H1 (cell line): Measurements from ENCODE around the gene PFKM. TPM values are rescaled to one million over a fixed set of nuclear protein-coding genes. Genes with fewer than 3 reads are reported as not detected.

Experiments used
- ATF3 ChIP-seq: IDR thresholded peaks from 2 replicates; pipeline ENCODE4 v1.6.1; 2011; ENCODE audit warnings: low read depth, mild to moderate bottlenecking, low read length; ENCODE audit not compliant: insufficient read depth
- BRCA1 ChIP-seq: IDR thresholded peaks from 2 replicates; pipeline ENCODE4 v1.6.1; 2012; ENCODE audit warnings: low read depth, low read length, improper control_type of control experiment
- CEBPB ChIP-seq: IDR thresholded peaks from 2 replicates; pipeline ENCODE4 v1.6.1; 2012; ENCODE audit warnings: low read depth, low read length
- E2F6 ChIP-seq: IDR thresholded peaks from 2 replicates; pipeline ENCODE4 v1.6.1; 2012; ENCODE audit warnings: inconsistent platforms
- EZH2 ChIP-seq: fragments of 200-600 bp; sonication (generic); IDR thresholded peaks from 2 replicates; pipeline ENCODE4 v1.7.1; 2012; ENCODE audit warnings: low read depth, mild to moderate bottlenecking, moderate library complexity, low read length, inconsistent platforms; ENCODE audit not compliant: severe bottlenecking
- JUN ChIP-seq: IDR thresholded peaks from 2 replicates; pipeline ENCODE4 v1.6.1; 2011; ENCODE audit warnings: low read depth, mild to moderate bottlenecking, improper control_type of control experiment, low read length
- KDM4A ChIP-seq: IDR thresholded peaks from one replicate; pipeline ENCODE4 v1.7.1; 2012; ENCODE audit warnings: low read depth, mild to moderate bottlenecking, moderate library complexity, low read length, inconsistent platforms; ENCODE audit not compliant: severe bottlenecking
- KDM5A ChIP-seq: fragments of 200-600 bp; IDR thresholded peaks from 2 replicates; pipeline ENCODE4 v1.7.1; 2012; ENCODE audit warnings: mild to moderate bottlenecking, low read length, inconsistent platforms, mixed read lengths
- MAFK ChIP-seq: IDR thresholded peaks from 2 replicates; pipeline ENCODE4 v1.6.1; 2012; ENCODE audit warnings: low read depth, mild to moderate bottlenecking, improper control_type of control experiment, low read length
- NRF1 ChIP-seq: IDR thresholded peaks from 2 replicates; pipeline ENCODE4 v1.6.1; 2011; ENCODE audit warnings: mild to moderate bottlenecking, low read depth, low read length, improper control_type of control experiment
- PHF8 ChIP-seq: fragments of 200-600 bp; sonication (generic); conservative IDR thresholded peaks from 2 replicates; pipeline ENCODE4 v1.7.1; 2012; ENCODE audit warnings: low read depth, mild to moderate bottlenecking, inconsistent platforms, low read length, moderate library complexity
- RNF2 ChIP-seq: fragments of 200-900, 300-1000 bp; sonication (generic); IDR thresholded peaks from 2 replicates; pipeline ENCODE4 v1.7.1; 2016; ENCODE audit warnings: borderline replicate concordance, low read depth, mild to moderate bottlenecking, antibody characterized with exemption, low read length; ENCODE audit not compliant: poor library complexity, severe bottlenecking; ENCODE audit errors: missing control alignments
- SIRT6 ChIP-seq: IDR thresholded peaks from one replicate; pipeline ENCODE4 v1.7.1; 2012; ENCODE audit warnings: low read length, inconsistent platforms
- SIX5 ChIP-seq: IDR thresholded peaks from 2 replicates; pipeline ENCODE4 v1.6.1; 2011; ENCODE audit warnings: mild to moderate bottlenecking, low read depth, low read length
- SP4 ChIP-seq: IDR thresholded peaks from 2 replicates; pipeline ENCODE4 v1.6.1; 2012; ENCODE audit warnings: low read length, inconsistent platforms
- TAF7 ChIP-seq: optimal IDR thresholded peaks from 2 replicates; pipeline ENCODE3; 2011; ENCODE audit warnings: low read depth, mild to moderate bottlenecking, inconsistent platforms, low read length, moderate library complexity, borderline replicate concordance
- TCF12 ChIP-seq: IDR thresholded peaks from 2 replicates; pipeline ENCODE4 v1.6.1; 2011; ENCODE audit warnings: low read depth, mild to moderate bottlenecking, low read length
- TEAD4 ChIP-seq: IDR thresholded peaks from 2 replicates; pipeline ENCODE4 v1.6.1; 2012; ENCODE audit warnings: low read depth, low read length, inconsistent platforms, mixed read lengths
- YY1 ChIP-seq: IDR thresholded peaks from 2 replicates; pipeline ENCODE4 v1.6.1; 2011; ENCODE audit warnings: low read depth, mild to moderate bottlenecking, low read length
- ZNF274 ChIP-seq: IDR thresholded peaks from 2 replicates; pipeline ENCODE4 v1.7.0; 2012; ENCODE audit warnings: low read length, borderline replicate concordance; ENCODE audit errors: extremely low read depth
- polyA plus RNA-seq, 7 experiments: library from polyadenylated mRNA; depleted of rRNA in 3 of 7; stranded (reverse) in 5 of 7; unstranded in 2 of 7; fragments of >200 nt in 5 of 7; fragments of 200-250 nt in 2 of 7; gene quantifications; 1 replicate in 5 of 7; 2 replicates in 1 of 7; 4 replicates in 1 of 7; pipeline versions ENCODE4 v1.2.1 to v1.2.3, GENCODE V29; 2011 to 2013; ENCODE audit warnings: missing spikeins in 2 of 7, mixed read lengths in 2 of 7
- total RNA-seq: library from RNA; stranded (reverse); fragmentation: NEBNext Ultra II Directional; extraction: Animal tissue kit (Norgen Biotek cat#: 25700); gene quantifications from 2 replicates; pipeline ENCODE4 v1.2.1, GENCODE V29; 2021
- TF ChIP-seq, protein P1 (sequence below): IDR thresholded peaks from 2 replicates; pipeline ENCODE4 v1.6.1; 2012; ENCODE audit warnings: low read length, inconsistent platforms

The PFKM gene
- total and polyA plus RNA-seq, 2 of the 8 experiments (the other 6 are each of a cell fraction or from before 2014, with no cell fraction given), result 62.6 to 106 TPM

- TF ChIP-seq JUN (no peak), RNF2 (no peak), ATF3 (no peak), SIRT6 (no peak), YY1 (no peak; the same call in 1 of the 2 replicates), MAFK (no peak), TAF7 (peak; percentile 32), SIX5 (no peak), TEAD4 (no peak), CEBPB (no peak), PHF8 (0 out of 2 replicates have a peak, but pooled peaks have one; percentile 53), KDM4A (peak; percentile 61), E2F6 (no peak), EZH2 (peak; percentile 30), BRCA1 (no peak), KDM5A (no peak), SP4 (no peak), NRF1 (peak; percentile 94), TCF12 (no peak), ZNF274 (no peak)
- TF ChIP-seq, protein P1, sequence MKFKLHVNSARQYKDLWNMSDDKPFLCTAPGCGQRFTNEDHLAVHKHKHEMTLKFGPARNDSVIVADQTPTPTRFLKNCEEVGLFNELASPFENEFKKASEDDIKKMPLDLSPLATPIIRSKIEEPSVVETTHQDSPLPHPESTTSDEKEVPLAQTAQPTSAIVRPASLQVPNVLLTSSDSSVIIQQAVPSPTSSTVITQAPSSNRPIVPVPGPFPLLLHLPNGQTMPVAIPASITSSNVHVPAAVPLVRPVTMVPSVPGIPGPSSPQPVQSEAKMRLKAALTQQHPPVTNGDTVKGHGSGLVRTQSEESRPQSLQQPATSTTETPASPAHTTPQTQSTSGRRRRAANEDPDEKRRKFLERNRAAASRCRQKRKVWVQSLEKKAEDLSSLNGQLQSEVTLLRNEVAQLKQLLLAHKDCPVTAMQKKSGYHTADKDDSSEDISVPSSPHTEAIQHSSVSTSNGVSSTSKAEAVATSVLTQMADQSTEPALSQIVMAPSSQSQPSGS, result no peak
Measured at GRCh38 chr12:48157018-48157888, 38.1 kb downstream of the PFKM start, which contains the start of gene ASB8 (continued).
